ENCODE measurements around the gene LMBR1.
"Not testable (repeated sequence)": the region's sequence is repeated elsewhere in the genome, so short reads cannot be mapped to it uniquely, and the experiment has no call there.

LMBR1 gene

DNA sequence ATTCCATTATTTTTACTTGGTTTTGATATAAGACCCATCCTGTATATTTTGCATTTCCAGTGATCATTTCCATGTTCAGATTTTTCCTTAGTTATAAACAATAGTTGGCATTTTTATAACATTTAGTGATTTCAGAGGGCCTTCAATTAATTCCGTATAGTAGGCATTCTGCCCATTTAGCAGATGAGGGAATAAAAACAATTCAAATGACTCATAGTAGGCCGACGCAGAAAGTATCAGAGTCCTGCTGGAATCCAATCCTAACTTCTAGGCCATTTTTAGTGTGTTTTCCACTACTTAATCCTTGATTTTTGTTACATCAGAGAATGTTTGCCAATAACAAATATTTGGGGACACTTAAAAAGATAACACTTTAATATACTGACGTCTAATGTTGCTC is 237.0 kb downstream of the LMBR1 start:
- DNase-seq (ENCODE audit: low read depth in 2 of 2) = no peak

DNA sequence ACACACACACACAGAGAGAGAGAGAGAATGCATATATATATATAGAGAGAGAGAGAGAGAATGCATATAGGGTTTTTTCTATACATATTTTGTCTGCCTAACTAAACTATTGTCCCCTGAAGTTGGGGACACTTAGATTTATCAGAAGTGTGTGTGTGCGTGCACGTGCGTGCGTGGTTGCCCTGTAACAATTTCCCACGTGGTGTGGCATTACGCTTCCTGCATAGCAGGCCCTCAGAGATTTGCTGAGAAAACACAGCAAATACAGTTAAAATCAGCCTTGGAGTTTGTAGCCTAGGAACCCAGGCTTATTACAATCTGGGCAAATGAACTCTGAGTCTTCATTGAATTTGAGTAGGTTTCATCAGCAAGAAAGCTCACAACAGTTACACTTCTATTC is 237.7 kb downstream of the LMBR1 start:
- no peak for DNase-seq (ENCODE audit: low read depth in 2 of 2)

DNA sequence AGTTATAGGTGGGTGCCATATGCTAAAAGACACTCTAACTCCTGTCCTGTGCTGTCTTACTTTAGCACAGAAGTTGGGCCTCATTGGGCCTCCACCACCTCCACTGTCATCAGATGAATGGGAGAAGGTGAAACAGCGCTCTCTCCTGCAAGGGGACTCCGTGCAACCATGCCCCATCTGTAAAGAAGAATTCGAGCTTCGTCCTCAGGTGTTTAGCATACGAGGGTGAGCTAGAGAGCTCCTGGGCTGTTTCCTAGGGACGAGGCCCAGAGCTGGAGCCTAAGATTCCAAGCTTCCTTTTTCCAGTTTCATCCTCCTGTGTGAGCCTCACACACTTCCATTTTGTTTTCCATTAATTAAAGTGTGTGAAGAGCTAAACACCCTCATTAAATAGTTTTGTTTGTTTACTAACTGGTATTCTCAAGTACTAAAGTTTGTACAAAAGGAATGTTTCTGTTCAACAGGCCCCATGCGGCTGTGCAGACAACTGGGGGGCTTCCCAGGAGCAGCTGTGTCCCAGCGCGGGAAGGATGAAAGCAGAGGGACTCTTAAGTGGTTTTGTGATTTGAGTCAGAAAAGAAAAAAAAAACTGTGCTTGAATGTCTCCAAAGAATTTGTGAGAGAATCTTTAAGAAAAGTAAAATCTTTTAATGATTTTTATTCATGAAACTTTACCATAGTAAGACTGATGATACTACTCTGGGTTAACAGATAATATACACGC is 238.3 kb downstream of the LMBR1 start:
- no peak for DNase-seq (ENCODE audit: low read depth in 2 of 2)

DNA sequence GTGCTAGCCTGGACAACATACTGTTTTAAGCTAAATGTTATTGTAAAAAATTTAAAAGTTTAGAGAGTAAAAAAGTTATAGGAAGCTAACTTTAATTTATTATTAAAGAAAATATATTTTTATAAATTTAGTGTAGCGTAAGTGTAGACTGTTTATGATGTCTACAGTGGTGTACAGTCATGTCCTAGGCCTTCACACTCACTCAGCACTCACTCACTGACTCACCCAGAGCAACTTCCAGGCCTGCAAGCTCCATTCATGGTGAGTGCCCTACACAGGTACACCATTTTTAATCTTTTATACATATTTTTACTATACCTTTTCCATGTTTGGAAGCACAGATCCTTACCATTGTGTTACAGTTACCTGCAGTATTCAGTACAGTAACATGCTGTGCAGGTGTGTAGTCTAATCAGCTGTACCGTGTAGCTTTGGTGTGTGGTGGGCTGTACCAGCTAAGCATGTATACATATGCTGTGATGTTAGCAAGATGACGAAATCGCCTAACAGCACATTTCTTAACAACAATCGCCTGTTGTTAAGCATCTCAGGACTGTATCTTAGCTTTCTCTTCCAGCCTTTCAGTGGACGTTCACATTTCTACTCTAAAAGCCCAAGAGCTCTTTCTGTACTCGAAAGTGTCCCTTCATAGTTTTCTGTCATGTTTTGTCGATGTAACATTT is 240.0 kb downstream of the LMBR1 start:
- DNase-seq (ENCODE audit: low read depth in 2 of 2) = no peak

DNA sequence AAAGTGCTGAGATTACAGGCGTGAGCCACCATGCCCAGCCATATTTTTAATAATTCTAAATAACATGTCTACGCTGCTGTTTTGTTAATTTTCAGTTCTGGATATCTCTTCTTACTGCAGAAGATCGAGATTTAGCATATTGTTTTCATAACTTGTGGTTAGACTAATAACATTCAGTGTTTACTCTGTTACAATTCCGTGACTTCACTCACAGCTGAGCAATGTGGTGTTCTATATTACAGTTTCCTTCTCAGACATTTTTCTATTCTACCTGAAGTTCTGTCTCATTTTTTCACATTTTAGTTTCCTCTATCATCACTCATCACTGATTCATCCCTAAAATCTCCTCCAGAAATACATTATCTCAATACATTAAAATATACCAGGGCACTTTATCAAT is 241.5 kb downstream of the LMBR1 start:
- DNase-seq (ENCODE audit: low read depth in 2 of 2) = no peak

DNA sequence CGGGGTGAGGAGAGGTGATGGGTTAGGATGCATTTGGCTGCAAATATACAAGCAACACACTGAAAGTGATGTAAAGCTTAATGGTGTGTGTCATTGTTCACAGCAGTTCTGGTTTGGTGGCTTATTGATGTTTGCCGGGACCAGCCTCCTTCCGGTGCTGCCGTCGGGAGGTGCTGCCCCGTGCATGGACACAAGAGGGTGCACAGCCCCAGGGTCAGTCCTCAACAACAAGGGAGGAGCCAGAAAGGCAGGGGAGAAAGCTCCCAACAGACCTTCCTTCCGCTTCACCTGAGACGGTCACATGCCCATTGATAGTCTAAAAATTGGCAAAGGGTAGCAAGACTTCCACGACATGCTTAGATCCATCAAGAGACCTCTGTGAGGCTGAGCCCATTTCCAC is 242.9 kb downstream of the LMBR1 start:
- DNase-seq (ENCODE audit: low read depth in 2 of 2) = no peak

DNA sequence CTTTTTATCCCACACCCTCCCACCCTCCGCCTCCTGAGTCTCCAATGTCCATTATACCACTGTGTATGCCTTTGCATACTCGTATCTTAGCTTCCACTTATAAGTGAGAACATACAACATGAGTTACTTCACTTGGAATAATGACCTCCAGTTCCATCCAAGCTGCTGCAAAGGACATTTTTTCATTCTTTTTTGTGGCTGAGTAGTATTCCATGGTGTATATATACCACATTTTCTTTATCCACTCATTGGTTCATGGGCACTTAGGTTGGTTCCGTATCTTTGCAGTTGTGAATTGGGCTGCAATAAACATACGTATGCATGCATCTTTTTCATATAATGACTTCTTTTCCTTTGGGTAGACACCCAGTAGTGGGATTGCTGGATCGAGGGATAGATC is 245.7 kb downstream of the LMBR1 start:
- DNase-seq (ENCODE audit: low read depth in 2 of 2) = not testable (repeated sequence)

DNA sequence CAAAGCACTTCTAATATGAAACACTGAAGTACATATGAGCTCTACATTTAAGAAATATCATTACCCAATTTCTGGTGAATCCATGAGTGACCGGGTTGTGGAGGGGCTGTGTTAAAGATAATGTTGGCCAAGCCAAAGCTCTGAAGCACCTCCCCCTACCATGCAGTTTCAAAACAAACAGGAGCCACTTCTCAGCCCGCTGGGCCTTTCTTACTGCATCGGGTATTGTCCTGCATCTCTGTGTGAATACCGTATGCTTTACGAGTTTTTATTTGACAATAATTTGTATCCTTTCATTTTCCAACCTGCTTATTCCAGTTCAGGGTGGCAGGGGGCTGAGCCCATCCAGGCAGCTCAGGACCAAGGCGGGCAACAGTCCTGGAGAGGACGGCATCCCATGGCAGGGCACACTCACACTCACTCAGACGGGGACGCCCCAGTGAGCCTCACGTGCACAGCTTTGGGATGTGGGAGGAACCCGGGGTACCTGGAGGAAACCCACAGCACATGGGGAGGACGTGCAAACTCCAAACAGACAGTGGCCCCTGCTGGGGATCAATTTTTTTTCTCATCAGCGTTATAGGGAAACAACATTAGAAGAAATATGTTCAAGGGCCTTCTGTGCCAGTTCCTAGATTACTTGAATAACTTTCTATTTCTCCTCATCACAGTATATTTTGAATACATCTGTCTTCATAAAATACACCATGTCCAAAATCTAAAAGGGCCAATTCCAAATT is 250.5 kb downstream of the LMBR1 start:
- DNase-seq (ENCODE audit: low read depth in 2 of 2) = no peak

DNA sequence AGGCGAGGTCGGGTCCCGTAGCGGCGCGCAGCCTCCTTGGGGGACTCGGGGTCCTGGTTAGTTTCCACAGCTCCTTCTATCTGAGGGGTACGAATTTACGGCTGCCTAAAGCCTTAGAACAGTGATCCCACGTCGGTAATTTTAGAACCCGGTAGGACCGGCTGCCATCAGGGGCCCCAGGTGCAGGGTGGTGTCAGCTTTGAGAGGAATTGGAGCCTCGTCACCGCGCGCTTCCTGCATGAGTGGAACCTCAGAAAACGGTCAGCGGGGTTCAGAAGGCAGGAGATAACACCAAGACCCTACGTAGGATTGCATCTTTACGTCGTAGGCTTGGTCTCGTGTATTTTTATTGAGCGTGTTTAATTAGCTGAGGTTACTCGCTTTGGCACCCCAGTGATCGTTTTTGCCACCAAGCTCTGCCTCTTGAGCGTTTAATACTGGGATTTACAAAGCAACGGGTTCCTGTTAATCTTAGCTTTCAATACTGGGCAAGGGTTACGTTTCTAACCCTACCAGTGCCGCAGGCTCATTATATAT is 252.0 kb downstream of the LMBR1 start:
- peak; percentile 11 to 39 for DNase-seq (ENCODE audit: low read depth in 2 of 2)

DNA sequence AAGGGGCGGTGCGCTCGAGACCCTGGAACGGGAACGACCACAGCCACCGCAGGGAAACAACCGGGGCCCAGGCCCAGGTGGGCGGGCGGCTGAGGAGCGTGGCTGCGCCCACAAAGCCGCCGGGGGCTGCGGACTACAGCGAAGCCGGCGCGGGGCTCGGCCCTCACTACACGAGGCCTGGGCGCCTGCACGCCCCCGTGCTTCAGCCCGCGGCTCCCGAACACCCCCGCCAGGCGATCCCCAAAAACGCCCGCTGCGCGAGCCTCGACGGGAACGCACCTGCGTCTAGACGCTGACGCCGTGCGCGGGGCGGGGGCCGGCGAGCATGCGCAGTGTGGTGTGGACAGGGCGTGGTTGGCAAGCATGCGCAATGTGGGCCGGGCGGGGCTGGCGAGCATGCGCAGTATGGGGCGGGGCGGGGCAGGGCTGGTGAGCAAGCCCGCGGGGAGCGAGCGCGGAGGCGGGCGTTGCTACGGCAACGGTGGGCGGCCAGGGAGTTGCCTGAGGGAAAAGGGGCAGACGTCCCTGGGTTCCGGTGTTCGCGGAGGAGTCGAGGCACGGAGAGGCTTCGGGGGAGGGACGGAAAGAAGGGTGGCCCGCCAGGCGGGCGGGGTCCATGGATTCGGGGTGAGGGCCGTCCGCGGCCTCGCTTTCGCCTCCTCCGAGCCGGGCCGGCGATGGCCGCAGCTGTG is 252.6 kb downstream of the LMBR1 start, which contains the start of gene RNF32:
TSS of gene RNF32 (plus strand) at position 518 of the 692 bp plus-strand sequence. CDS start 3,104 bp downstream, outside the sequence.
- DNase-seq (ENCODE audit: low read depth in 2 of 2) = peak; percentile 98 to 100

DNA sequence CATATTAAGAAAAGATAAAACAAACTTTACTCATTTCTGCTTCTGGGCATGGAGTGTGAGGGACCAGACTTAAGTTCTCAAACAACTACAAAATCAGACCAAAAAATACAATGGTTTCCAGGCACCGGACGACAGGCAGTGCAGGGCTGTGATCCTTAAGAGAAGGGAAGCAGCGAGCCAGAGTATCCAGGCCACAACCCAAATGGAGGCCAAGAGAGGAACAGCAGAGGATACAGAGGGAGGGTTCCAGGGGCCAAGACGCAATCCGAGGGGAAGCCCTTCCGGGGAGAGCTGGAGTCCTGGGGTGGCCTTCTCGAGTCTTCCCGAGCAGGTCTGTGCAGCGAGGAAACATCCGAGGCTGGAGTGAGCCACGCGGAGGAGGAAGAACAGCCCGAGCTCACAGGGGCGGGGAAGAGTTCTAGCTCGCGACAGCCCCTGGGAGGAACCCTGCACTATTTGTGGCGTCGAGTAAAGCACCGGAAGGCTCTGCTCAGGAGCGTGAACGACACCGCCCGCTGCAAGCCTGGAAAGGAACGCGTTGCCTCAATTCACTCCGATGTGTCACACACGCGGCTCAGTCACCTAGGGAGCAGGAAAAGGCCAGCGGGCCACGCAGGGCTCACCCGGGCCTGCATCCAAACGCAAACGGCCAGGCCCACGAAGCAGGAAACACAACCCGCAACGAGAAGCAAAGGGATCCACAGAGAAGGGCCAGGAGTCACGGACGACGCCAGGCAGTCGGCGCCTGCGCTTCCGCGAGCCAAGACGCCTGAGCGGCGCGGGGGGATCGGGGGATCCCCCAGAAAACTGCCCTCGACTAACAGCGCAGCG is 253.3 kb downstream of the LMBR1 start:
- DNase-seq (ENCODE audit: low read depth in 2 of 2) = no peak

DNA sequence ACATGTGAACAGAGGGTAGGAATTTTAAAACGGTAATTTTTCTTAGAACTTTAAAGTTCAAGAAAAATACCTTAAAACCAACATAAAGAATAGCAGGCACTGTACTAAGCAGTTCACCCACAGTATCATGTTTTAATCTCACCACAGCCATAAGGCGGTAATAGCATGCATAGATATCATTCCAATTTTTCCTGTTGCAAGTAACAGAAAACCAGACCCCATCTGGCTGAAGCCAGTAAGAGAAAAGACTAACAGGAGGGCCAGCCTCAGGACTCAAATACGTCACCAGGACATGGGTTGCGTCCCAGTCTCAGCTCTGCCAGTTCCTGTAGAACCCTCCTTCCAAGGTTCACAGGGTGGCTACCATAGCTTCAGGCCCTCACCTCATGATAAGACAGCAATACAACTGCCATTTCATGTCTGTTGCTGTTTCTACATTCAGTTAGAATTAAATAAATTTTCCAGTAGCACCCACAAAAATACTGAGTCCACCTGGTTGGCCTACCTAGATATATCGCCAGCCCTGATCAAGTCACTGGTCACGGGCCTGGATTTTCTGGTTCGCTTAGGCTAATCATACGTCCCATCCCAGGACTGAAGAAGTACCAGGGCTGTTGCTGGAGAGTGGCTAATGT is 254.4 kb downstream of the LMBR1 start:
- no peak for DNase-seq (ENCODE audit: low read depth in 2 of 2)

DNA sequence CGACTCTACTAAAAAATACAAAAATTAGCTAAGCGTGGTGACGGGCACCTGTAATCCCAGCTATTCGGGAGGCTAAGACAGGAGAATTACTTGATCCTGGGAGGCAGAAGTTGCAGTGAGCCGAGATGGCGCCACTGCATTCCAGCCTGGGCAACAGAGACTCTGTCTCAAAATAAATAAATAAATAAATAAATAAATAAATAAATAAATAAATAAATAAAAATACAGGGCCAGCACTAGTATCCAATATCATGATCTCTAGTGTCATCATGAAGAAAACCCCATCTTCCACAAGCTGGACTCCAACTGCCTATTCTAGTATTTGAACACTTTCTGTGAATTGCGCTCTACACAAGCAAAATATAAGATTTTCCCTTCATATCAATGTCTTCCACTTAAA is 255.9 kb downstream of the LMBR1 start:
- DNase-seq (ENCODE audit: low read depth in 2 of 2) = not testable (repeated sequence)

DNA sequence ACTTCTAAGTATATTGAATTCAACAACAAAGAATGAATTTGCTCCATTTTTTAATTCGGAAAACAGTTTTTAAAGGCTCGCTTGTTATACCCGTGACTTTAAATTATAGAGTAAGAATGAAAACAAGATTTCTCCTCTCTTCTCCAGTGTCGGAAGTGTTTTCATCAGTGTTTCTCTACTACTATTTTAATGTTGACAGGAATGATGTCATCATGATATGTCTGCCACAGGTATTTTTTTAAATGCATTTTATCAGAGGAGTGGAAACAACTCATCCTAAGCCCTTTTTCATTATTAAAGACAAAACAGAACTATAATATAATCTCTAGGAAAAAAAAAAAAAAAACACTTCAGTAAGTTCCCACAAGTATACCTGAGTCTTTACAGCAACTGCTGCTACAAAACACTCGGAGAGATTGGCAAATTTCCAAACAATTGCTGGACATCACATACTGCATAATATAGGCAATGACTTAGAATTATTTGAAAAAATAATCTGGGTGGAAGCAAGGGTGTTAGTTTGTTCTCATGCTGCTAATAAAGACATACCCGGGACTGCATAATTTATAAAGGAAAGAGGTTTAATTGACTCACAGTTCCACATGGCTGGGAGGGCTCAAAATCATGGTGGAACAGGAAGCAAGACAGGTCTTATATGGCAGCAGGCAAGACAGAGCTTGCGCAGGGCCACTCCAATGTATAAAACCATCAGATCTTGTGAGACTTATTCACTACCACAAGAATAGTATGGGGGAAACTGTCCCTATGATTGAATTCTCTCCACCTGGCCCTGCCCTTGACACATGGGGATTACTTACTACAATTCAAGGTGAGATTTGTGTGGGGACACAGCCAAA is 257.2 kb downstream of the LMBR1 start:
- no peak for DNase-seq (ENCODE audit: low read depth in 2 of 2)

DNA sequence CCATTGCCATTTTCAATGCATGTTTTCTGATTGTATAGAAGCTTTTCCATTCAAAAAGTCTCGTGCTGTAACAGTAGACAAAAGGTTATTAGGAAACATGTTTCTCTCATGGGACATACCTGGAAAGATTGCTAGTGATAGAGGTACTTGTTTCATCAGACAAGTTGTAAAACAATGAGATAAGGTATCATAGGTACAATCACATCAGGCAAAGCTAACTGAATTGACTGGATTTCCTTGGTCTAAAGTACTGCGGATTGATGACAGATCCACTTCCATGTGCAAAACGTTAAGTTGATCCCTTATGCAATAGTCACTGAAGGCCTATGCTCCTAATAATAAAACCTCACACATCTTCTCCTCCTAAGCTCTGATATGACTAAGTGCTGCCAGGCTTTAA is 258.9 kb downstream of the LMBR1 start:
- no peak for DNase-seq (ENCODE audit: low read depth in 2 of 2)

DNA sequence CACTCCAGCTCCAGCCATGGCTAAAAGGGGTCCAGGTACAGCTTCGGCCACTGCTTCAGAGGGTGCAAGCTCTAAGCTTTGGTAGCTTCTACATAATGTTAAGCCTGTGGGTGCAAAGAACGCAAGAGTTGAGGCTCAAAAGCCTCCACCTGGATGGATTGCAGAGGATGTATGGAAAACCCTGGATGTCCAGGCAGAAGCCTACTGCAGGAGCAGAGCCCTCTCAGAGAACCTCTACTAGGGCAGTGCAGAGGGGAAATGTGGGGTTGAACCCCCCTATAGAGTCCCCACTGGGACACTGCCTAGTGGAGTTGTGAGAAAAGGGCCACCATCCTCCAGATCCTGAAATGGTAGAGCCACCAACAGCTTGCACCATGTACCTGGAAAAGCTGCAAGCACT is 263.1 kb downstream of the LMBR1 start:
- no peak for DNase-seq (ENCODE audit: low read depth in 2 of 2)

DNA sequence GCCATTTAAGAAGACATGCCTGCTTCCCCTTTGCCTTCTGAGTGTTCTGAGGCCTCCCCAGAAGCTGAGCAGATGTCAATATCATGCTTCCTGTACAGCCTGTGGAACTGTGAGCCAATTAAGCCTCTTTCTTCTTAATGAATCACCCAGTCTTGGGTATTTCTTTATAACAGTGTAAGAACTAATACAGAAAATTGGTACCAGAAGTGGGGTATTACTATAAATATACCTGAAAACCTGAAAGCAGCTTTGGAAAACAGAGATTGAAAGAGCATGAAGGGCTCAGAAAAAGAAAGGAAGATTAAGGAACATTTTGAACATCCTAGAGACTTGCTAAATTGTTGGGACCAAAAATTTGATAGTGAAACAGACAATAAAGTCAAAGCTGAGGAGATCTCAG is 264.4 kb downstream of the LMBR1 start:
- no peak for DNase-seq (ENCODE audit: low read depth in 2 of 2)
